Neutrophil (primary cell): ENCODE data around the gene RASA2.
"Not testable (repeated sequence)": the region's sequence is repeated elsewhere in the genome, so short reads cannot be mapped to it uniquely, and the experiment has no call there.

Experiments used
- H3K27ac ChIP-seq: fragments of 200-600 bp; sonication (generic); 2 replicates; pipeline ENCODE4 v1.5.1; 2016; ENCODE audit warnings: mild to moderate bottlenecking, moderate library complexity
- H3K27me3 ChIP-seq: fragments of 200-600 bp; sonication (generic); 2 replicates; pipeline ENCODE4 v1.6.0; 2016; ENCODE audit warnings: mild to moderate bottlenecking
- H3K36me3 ChIP-seq: fragments of 200-600 bp; sonication (generic); 2 replicates; pipeline ENCODE4 v1.5.1; 2017
- H3K4me1 ChIP-seq, 2 experiments: fragments of 200-600 bp in 1 of 2; sonication (generic) in 1 of 2; 1 replicate in 1 of 2; 2 replicates in 1 of 2; pipeline versions ENCODE4 v1.5.1 to v1.6.1; 2013 to 2016; ENCODE audit warnings: low read depth in 1 of 2, low read length in 1 of 2, mild to moderate bottlenecking in 1 of 2, moderate library complexity in 1 of 2; ENCODE audit not compliant: control insufficient read depth in 1 of 2, insufficient read depth in 1 of 2
- H3K4me3 ChIP-seq, 2 experiments: fragments of 200-600 bp in 1 of 2; sonication (generic) in 1 of 2; 1 replicate in 1 of 2; 2 replicates in 1 of 2; pipeline ENCODE4 v1.5.1; 2013 to 2016; ENCODE audit warnings: low read depth in 1 of 2, low read length in 1 of 2, mild to moderate bottlenecking in 1 of 2, moderate library complexity in 1 of 2
- H3K9me3 ChIP-seq: fragments of 200-600 bp; sonication (generic); 2 replicates; pipeline ENCODE4 v1.5.1; 2016
- TF ChIP-seq, protein P1 (sequence below): fragments of 200-600 bp; sonication (generic); IDR thresholded peaks from 2 replicates; pipeline ENCODE4 v1.5.1; 2016; ENCODE audit warnings: antibody characterized with exemption

Gene RASA2

DNA sequence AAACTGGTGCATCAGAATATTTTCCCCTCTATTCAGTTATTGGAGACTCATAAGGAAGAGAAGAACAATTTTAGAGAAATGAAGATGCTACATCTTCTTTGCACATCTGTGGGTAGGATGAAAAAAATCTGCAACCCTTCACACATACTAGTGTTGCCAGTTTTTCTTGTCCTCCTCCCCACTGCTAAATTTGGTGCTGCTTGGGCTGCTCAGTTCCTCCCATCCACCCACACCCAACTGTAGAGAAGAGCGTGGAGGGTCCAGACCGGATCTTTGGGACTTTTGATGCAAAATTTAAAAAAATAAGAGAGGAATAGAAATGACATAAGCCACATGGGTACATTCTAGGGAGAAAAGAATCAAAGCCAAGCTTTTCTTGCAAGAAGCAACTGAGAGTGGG, 8.7 kb upstream of the RASA2 start:
- no peak overlapping the region for H3K4me3 ChIP-seq
- TF ChIP-seq, protein P1, sequence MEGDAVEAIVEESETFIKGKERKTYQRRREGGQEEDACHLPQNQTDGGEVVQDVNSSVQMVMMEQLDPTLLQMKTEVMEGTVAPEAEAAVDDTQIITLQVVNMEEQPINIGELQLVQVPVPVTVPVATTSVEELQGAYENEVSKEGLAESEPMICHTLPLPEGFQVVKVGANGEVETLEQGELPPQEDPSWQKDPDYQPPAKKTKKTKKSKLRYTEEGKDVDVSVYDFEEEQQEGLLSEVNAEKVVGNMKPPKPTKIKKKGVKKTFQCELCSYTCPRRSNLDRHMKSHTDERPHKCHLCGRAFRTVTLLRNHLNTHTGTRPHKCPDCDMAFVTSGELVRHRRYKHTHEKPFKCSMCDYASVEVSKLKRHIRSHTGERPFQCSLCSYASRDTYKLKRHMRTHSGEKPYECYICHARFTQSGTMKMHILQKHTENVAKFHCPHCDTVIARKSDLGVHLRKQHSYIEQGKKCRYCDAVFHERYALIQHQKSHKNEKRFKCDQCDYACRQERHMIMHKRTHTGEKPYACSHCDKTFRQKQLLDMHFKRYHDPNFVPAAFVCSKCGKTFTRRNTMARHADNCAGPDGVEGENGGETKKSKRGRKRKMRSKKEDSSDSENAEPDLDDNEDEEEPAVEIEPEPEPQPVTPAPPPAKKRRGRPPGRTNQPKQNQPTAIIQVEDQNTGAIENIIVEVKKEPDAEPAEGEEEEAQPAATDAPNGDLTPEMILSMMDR: no peak
- H3K4me1 ChIP-seq: peaks cover 35 to 45% of the 10 kb centered on the region in 2 experiments
- peak overlapping the region; percentile 68 for H3K27ac ChIP-seq
- H3K27me3 ChIP-seq: no peaks in the 10 kb centered on the region
- no peaks in the 10 kb centered on the region for H3K36me3 ChIP-seq
- H3K9me3 ChIP-seq: no peaks in the 10 kb centered on the region

DNA sequence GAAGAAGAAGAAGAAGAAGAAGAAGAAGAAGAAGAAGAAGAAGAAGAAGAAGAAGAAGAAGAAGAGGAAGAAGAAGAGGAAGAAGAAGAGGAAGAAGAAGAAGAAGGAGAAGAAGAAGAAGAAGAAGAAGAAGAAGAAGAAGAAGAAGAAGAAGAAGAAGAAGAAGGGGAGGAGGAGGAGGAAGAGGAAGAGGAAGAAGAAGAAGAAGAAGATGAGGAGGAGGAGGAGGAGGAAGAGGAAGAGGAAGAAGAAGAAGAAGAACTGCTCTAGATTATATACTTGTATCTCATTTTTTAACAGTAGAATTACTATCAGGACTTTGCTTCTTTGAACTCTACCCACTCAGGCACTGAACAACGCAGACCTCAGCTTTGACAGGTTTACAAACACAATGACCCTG, 8.0 kb upstream of the RASA2 start:
- H3K27me3 ChIP-seq, H3K4me3 ChIP-seq, H3K9me3 ChIP-seq, H3K36me3 ChIP-seq: not testable (repeated sequence)
- Histone ChIP-seq H3K4me1 (peaks cover 42 to 52% of the 10 kb centered on the region in 2 experiments), H3K27ac (peak overlapping the region; percentile 82)

DNA sequence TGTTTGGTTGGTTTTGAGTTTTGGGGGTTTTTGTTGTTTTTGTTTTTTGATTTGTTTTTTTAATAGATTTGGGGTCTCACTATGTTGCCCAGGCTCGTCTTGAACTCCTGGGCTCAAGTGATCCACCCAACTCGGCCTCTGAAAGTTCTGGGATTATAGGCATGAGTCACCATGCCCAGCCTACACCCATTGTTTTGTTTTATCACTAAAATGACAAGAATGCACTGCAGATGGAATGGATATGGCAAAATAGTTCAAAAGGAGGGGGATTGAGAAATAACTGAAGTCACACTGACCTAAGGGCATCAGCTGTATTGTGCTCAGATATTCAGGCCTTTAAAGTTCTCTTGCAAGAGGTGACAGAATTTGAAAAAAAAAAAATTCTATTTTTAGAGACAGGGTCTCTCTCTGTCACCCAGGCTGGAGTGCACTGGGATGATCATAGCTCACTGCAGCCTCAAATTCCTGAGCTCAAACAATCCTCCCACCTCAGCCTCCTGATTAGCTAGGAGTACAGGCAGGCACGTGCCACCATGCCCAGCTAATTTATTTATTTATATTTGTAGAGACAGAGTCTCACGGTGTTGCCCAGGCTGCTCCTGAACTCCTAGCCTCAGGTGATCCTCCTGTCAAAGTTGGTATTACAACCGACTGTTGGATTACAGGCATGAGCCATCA, 4.4 kb upstream of the RASA2 start:
- Histone ChIP-seq H3K27ac (peak overlapping the region; percentile 98), H3K4me3 (no peak overlapping the region), H3K9me3 (no peaks in the 10 kb centered on the region), H3K27me3 (no peaks in the 10 kb centered on the region), H3K4me1 (peaks cover 46 to 57% of the 10 kb centered on the region in 2 experiments), H3K36me3 (no peaks in the 10 kb centered on the region)
- TF ChIP-seq, protein P1: no peak

DNA sequence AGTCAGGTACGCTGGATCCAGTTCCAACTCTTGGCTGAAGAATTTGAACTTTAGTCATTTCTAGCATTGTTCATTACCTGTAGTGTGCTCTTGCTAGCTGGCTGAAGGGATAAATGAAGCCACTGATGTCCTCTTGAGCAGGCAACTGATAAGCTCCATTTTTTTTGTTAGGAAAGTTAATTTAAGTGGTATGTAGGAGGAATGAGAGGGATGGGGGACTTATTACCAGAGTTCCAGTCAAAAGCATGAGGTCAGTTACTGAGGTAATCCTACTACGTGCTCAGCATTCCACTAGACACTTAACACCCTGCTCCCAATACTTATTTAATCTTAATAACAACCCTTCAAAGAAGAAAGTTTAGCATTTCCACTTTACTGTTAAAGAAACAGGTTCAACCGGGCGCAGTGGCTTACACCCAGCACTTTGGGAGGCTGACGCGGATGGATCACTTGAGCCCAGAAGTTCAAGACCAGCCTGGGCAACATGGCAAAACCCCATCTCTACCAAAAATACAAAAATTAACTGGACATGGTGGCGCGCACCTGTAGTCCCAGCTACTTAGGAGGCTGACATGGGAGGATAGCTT, 2.0 kb upstream of the RASA2 start:
- peaks cover 67 to 73% of the 10 kb centered on the region in 2 experiments for H3K4me1 ChIP-seq
- no peaks in the 10 kb centered on the region for H3K9me3 ChIP-seq
- H3K27me3 ChIP-seq: no peaks in the 10 kb centered on the region
- no peaks in the 10 kb centered on the region for H3K36me3 ChIP-seq
- peak overlapping the region in 1 of 2 experiments; percentile 85 for H3K4me3 ChIP-seq
- peak overlapping the region; percentile 98 for H3K27ac ChIP-seq
- TF ChIP-seq, protein P1: no peak

DNA sequence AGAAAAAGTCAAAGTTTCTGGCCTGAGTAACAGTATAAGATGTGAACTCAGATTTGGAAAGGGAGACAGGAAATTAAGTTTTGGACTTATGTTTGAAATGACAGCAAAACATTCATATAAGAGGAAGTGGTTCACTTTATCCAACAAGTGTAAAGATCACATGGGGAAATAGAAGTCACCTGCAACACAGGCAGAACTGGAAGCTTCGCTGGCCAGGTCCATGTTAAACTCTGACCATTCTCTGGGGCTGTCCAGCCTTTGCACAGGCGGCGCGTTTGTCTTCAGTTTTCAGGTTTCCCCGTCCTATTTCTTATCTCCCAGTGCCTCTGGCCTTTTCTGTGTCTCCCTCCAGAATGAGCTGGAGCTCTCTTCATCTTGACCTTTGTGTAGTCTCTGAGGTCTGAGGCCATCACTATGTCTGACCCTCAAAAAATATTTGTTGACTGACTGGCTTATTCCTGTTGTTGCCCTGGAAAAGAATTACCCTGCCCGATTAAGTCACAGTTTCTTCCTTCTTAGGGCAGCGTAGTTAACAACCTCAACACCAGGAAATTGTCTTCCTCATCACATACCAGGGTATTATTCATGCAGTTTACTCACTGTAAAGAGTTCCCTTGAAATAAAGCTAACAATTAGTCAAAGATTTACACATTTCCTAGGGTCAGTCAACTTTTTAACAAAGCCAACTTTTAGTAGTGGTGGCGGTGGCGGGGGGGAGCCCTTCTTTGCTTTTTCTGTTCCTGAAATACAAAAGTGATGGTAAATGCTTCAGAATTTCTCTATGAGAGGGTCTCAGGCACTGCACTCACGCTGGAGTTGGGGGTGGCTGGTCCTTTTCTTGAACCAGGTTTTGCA, 959 bp upstream of the RASA2 start:
- peaks cover 70 to 79% of the 10 kb centered on the region in 2 experiments for H3K4me1 ChIP-seq
- peak overlapping the region; percentile 58 to 85 for H3K4me3 ChIP-seq
- H3K27me3 ChIP-seq: no peaks in the 10 kb centered on the region
- TF ChIP-seq, protein P1: no peak
- no peaks in the 10 kb centered on the region for H3K36me3 ChIP-seq
- no peaks in the 10 kb centered on the region for H3K9me3 ChIP-seq
- H3K27ac ChIP-seq: peak overlapping the region; percentile 98

DNA sequence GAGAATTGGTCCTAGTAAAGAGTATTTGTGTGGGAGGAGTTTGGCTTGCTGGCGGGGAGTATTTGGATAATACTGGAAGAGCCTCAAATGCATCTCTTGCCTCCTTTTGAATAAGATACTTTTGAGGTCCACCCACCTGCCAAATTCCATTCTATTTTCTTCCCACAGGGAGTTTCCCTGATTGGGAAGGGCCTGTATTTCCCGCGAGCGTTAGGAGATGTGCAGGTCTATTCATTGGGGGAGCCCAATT, 406 bp upstream of the RASA2 start:
- peaks cover 75 to 84% of the 10 kb centered on the region in 2 experiments for H3K4me1 ChIP-seq
- TF ChIP-seq, protein P1: no peak
- H3K36me3 ChIP-seq: no peaks in the 10 kb centered on the region
- peak overlapping the region; percentile 98 for H3K27ac ChIP-seq
- H3K27me3 ChIP-seq: no peaks in the 10 kb centered on the region
- H3K4me3 ChIP-seq: peak overlapping the region; percentile 58 to 85
- no peaks in the 10 kb centered on the region for H3K9me3 ChIP-seq
